Keratinocyte (primary cell): ENCODE results near the gene PPOX. TPM values are rescaled to one million over a fixed set of nuclear protein-coding genes. Genes with fewer than 3 reads are reported as not detected.

ENCODE experiments used
- DNase-seq: peaks from one replicate; pipeline ENCODE4 v3.0.0-alpha.2; 2011; ENCODE audit warnings: low read depth, missing footprints, low spot score
- FAIRE-seq: peaks from 2 replicates; lab custom pipeline; 2011; peaks lifted over from hg19 to GRCh38; lab: Jason Lieb, UNC
- H2AFZ ChIP-seq: 2 replicates; pipeline ENCODE4 v1.6.0; 2012; ENCODE audit warnings: low read length, control low read depth, inconsistent platforms; ENCODE audit not compliant: control insufficient read depth
- H3K27ac ChIP-seq: 2 replicates; pipeline ENCODE4 v1.5.1; 2011; ENCODE audit warnings: low read length; ENCODE audit not compliant: control insufficient read depth, insufficient read depth
- H3K27me3 ChIP-seq: 3 replicates; pipeline ENCODE4 v1.6.0; 2011; ENCODE audit warnings: low read length; ENCODE audit not compliant: control insufficient read depth, insufficient read depth; ENCODE audit errors: extremely low read depth
- H3K36me3 ChIP-seq, 2 experiments: 2 replicates in 1 of 2; 3 replicates in 1 of 2; pipeline ENCODE4 v1.5.1; 2011; ENCODE audit warnings: low read length in 2 of 2, mild to moderate bottlenecking in 1 of 2; ENCODE audit not compliant: control insufficient read depth in 2 of 2, insufficient read depth in 2 of 2; ENCODE audit errors: extremely low read depth in 1 of 2
- H3K4me1 ChIP-seq: 3 replicates; pipeline ENCODE4 v1.5.1; 2011; ENCODE audit warnings: low read length; ENCODE audit not compliant: control insufficient read depth, insufficient read depth; ENCODE audit errors: extremely low read depth
- H3K4me2 ChIP-seq: 3 replicates; pipeline ENCODE4 v1.6.0; 2011; ENCODE audit warnings: low read depth, low read length; ENCODE audit not compliant: control insufficient read depth, insufficient read depth; ENCODE audit errors: extremely low read depth
- H3K4me3 ChIP-seq, 3 experiments: fragments of 200-600 bp in 1 of 3; sonication (generic) in 1 of 3; 2 replicates in 2 of 3; 3 replicates in 1 of 3; pipeline ENCODE4 v1.5.1; 2011 to 2016; ENCODE audit warnings: low read length in 3 of 3, mild to moderate bottlenecking in 3 of 3, control low read depth in 2 of 3, inconsistent platforms in 1 of 3, low read depth in 1 of 3, mixed read lengths in 1 of 3, mixed run types in 1 of 3, moderate library complexity in 1 of 3; ENCODE audit not compliant: control insufficient read depth in 2 of 3, insufficient read depth in 2 of 3; ENCODE audit errors: extremely low read depth in 1 of 3
- H3K79me2 ChIP-seq: 2 replicates; pipeline ENCODE4 v1.6.0; 2012; ENCODE audit warnings: low read length; ENCODE audit not compliant: control insufficient read depth, insufficient read depth
- H3K9ac ChIP-seq: 3 replicates; pipeline ENCODE4 v1.6.0; 2011; ENCODE audit warnings: low read length; ENCODE audit not compliant: control insufficient read depth, insufficient read depth; ENCODE audit errors: extremely low read depth
- H3K9me1 ChIP-seq: 3 replicates; pipeline ENCODE4 v1.6.0; 2011; ENCODE audit warnings: low read length; ENCODE audit not compliant: control insufficient read depth, insufficient read depth; ENCODE audit errors: extremely low read depth
- H3K9me3 ChIP-seq: 2 replicates; pipeline ENCODE4 v1.5.1; 2012; ENCODE audit warnings: low read depth, low read length; ENCODE audit not compliant: control insufficient read depth
- H4K20me1 ChIP-seq: 3 replicates; pipeline ENCODE4 v1.6.0; 2011; ENCODE audit warnings: low read length; ENCODE audit not compliant: control insufficient read depth, insufficient read depth; ENCODE audit errors: extremely low read depth
- EZH2 ChIP-seq: IDR thresholded peaks from one replicate; pipeline ENCODE4 v1.6.1; 2012; ENCODE audit warnings: inconsistent platforms, mild to moderate bottlenecking, low read length, moderate library complexity
- dilution Hi-C: fragments of 300-500 bp; cut with MboI; formaldehyde crosslinking; loops from one replicate; pipeline ENCODE4 v1.7.0; 2020; ENCODE audit warnings: low sequenced_read_pairs; ENCODE audit not compliant: extremely low pct_ligation_motif_present
- polyA plus RNA-seq, 5 experiments: library from polyadenylated mRNA; depleted of rRNA in 3 of 5; stranded (reverse) in 3 of 5; stranded (forward) in 1 of 5; unstranded in 1 of 5; fragments of >200 nt; gene quantifications; 1 replicate in 1 of 5; 2 replicates in 3 of 5; 3 replicates in 1 of 5; pipeline versions ENCODE4 v1.2.1 to v1.2.3, GENCODE V29; 2011 to 2012; ENCODE audit warnings: missing spikeins in 2 of 5, low read depth in 1 of 5, low replicate concordance in 1 of 5
- TF ChIP-seq, protein P1 (sequence below), 3 experiments: IDR thresholded peaks in 1 of 3; conservative IDR thresholded peaks in 1 of 3; optimal IDR thresholded peaks in 1 of 3; 2 replicates in 2 of 3; 3 replicates in 1 of 3; pipeline versions ENCODE3 to v1.5.1; 2011; ENCODE audit warnings: low read length in 3 of 3, mild to moderate bottlenecking in 3 of 3, moderate library complexity in 2 of 3, control low read depth in 1 of 3, inconsistent platforms in 1 of 3; ENCODE audit not compliant: insufficient read depth in 2 of 3; ENCODE audit errors: extremely low read depth in 1 of 3

PPOX gene
- polyA plus RNA-seq, 1 donor (not counting 4 experiments of a cell fraction or from before 2014, with no cell fraction given), result 17.1 TPM

- Histone ChIP-seq H3K27me3 (no peaks in the 10 kb centered on the region), H4K20me1 (no peaks in the 10 kb centered on the region), H3K9me3 (no peaks in the 10 kb centered on the region), H3K4me1 (peaks cover 35% of the 10 kb centered on the region), H3K9me1 (no peaks in the 10 kb centered on the region), H3K4me3 (no peak overlapping the region), H2AFZ (no peak overlapping the region), H3K36me3 (no peaks in the 10 kb centered on the region), H3K9ac (no peak overlapping the region), H3K79me2 (no peaks in the 10 kb centered on the region), H3K4me2 (no peak overlapping the region), H3K27ac (no peak overlapping the region)
- dilution Hi-C loops, result no loop called here
- no peak for DNase-seq
- TF ChIP-seq, protein P1, sequence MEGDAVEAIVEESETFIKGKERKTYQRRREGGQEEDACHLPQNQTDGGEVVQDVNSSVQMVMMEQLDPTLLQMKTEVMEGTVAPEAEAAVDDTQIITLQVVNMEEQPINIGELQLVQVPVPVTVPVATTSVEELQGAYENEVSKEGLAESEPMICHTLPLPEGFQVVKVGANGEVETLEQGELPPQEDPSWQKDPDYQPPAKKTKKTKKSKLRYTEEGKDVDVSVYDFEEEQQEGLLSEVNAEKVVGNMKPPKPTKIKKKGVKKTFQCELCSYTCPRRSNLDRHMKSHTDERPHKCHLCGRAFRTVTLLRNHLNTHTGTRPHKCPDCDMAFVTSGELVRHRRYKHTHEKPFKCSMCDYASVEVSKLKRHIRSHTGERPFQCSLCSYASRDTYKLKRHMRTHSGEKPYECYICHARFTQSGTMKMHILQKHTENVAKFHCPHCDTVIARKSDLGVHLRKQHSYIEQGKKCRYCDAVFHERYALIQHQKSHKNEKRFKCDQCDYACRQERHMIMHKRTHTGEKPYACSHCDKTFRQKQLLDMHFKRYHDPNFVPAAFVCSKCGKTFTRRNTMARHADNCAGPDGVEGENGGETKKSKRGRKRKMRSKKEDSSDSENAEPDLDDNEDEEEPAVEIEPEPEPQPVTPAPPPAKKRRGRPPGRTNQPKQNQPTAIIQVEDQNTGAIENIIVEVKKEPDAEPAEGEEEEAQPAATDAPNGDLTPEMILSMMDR (optimal IDR thresholded peaks at IDR 0.05 in 1 of 3, IDR thresholded peaks at IDR 0.05 in 1 of 3, conservative IDR thresholded peaks at IDR 0.05 in 1 of 3; ENCODE audit: extremely low read depth in 1 of 3, insufficient read depth in 2 of 3, low read length in 3 of 3), result no peak
- no peak for TF ChIP-seq EZH2
- no peak for FAIRE-seq
These were observed 29.9 kb downstream of the PPOX start for GRCh38 chr1:161196111-161196510.

- H3K27ac ChIP-seq, result no peak overlapping the region
- H3K4me3 ChIP-seq, result no peak overlapping the region
- dilution Hi-C loops, result no loop called here
- FAIRE-seq (no peak), DNase-seq (no peak)
- H3K36me3 ChIP-seq, result no peaks in the 10 kb centered on the region
- no peak overlapping the region for H2AFZ ChIP-seq
- TF ChIP-seq, protein P1 (optimal IDR thresholded peaks at IDR 0.05 in 1 of 3, IDR thresholded peaks at IDR 0.05 in 1 of 3, conservative IDR thresholded peaks at IDR 0.05 in 1 of 3; ENCODE audit: extremely low read depth in 1 of 3, insufficient read depth in 2 of 3, low read length in 3 of 3), result no peak
- TF ChIP-seq EZH2, result no peak
- H3K79me2 ChIP-seq, result no peaks in the 10 kb centered on the region
- H4K20me1 ChIP-seq, result no peaks in the 10 kb centered on the region
- H3K4me2 ChIP-seq, result no peak overlapping the region
- H3K9me3 ChIP-seq, result no peaks in the 10 kb centered on the region
- H3K4me1 ChIP-seq, result peaks cover 41% of the 10 kb centered on the region
- no peak overlapping the region for H3K9ac ChIP-seq
- H3K9me1 ChIP-seq, result no peaks in the 10 kb centered on the region
- H3K27me3 ChIP-seq, result no peaks in the 10 kb centered on the region
These were observed 30.6 kb downstream of the PPOX start for GRCh38 chr1:161196521-161197451.
